ENCODE measurements around the gene AAGAB.

The AAGAB gene

GRCh38 chr15:67207555-67208207 is 46.8 kb downstream of the AAGAB start:
- DNase-seq (ENCODE audit: low read depth): no peak
- TF ChIP-seq CTCF (conservative IDR thresholded peaks at IDR 0.05; ENCODE audit: low read length): no peak
- H3K4me3 ChIP-seq (ENCODE audit: low read length): no peak overlapping the region

- H3K4me3 ChIP-seq (ENCODE audit: low read length): no peak overlapping the region
- DNase-seq (ENCODE audit: low read depth): no peak
- TF ChIP-seq CTCF (conservative IDR thresholded peaks at IDR 0.05; ENCODE audit: low read length): no peak
Observed at GRCh38 chr15:67202991-67203390, 51.5 kb downstream of the AAGAB start.

- no peak for DNase-seq (ENCODE audit: low read depth)
- no peak overlapping the region for H3K4me3 ChIP-seq (ENCODE audit: low read length)
- TF ChIP-seq CTCF (conservative IDR thresholded peaks at IDR 0.05; ENCODE audit: low read length): no peak
Observed at GRCh38 chr15:67202091-67202490, 52.4 kb downstream of the AAGAB start.

- no peak overlapping the region for H3K4me3 ChIP-seq (ENCODE audit: low read length)
- TF ChIP-seq CTCF (conservative IDR thresholded peaks at IDR 0.05; ENCODE audit: low read length): no peak
- peak; percentile 37 for DNase-seq (ENCODE audit: low read depth)
Observed at GRCh38 chr15:67201136-67201535, 53.3 kb downstream of the AAGAB start.

GRCh38 chr15:67199881-67200763 is 54.3 kb downstream of the AAGAB start:
- no peak for TF ChIP-seq CTCF (conservative IDR thresholded peaks at IDR 0.05; ENCODE audit: low read length)
- DNase-seq (ENCODE audit: low read depth): peak; percentile 58
- no peak overlapping the region for H3K4me3 ChIP-seq (ENCODE audit: low read length)

GRCh38 chr15:67199391-67199790 is 55.1 kb downstream of the AAGAB start:
- H3K4me3 ChIP-seq (ENCODE audit: low read length): no peak overlapping the region
- peak; percentile 39 for DNase-seq (ENCODE audit: low read depth)
- no peak for TF ChIP-seq CTCF (conservative IDR thresholded peaks at IDR 0.05; ENCODE audit: low read length)

Data from AG10803 (cell line).